Left lung (tissue), 10 donors: ENCODE results near the gene PDE3B. TPM values are rescaled to one million over a fixed set of nuclear protein-coding genes. Genes with fewer than 3 reads are reported as not detected.
"Not testable (repeated sequence)": the region's sequence is repeated elsewhere in the genome, so short reads cannot be mapped to it uniquely, and the experiment has no call there.

ENCODE experiments used
- ATAC-seq: fragments of 200-7000 bp; cut with Tn5 transposase; one replicate; pipeline ENCODE4 v1.9.1; 2020; ENCODE audit warnings: moderate library complexity
- DNase-seq, 4 donors: peaks; one replicate each; pipeline ENCODE4 v3.0.0-alpha.2; 2013 to 2020
- H3K27ac ChIP-seq, 2 donors: fragments of 200-600 bp; sonication (generic) in 1 of 2; one replicate each; pipeline versions ENCODE4 v1.5.0 to v1.8.0; 2020 to 2021
- H3K27me3 ChIP-seq, 2 donors: fragments of 200-600 bp; sonication (generic) in 1 of 2; one replicate each; pipeline versions ENCODE4 v1.5.0 to v1.8.0; 2020 to 2021
- H3K36me3 ChIP-seq, 2 donors: fragments of 200-600 bp; sonication (generic) in 1 of 2; one replicate each; pipeline versions ENCODE4 v1.5.0 to v1.8.0; 2020 to 2021
- H3K4me1 ChIP-seq, 2 donors: fragments of 200-600 bp; one replicate each; pipeline ENCODE4 v1.8.0; 2021
- H3K4me3 ChIP-seq, 2 donors: fragments of 200-600 bp; sonication (generic) in 1 of 2; one replicate each; pipeline versions ENCODE4 v1.5.0 to v1.8.0; 2020 to 2021; ENCODE audit warnings: mild to moderate bottlenecking in 1 of 2
- H3K9me3 ChIP-seq, 2 donors: fragments of 200-600 bp; sonication (generic) in 1 of 2; one replicate each; pipeline versions ENCODE4 v1.5.0 to v1.8.0; 2020 to 2021
- intact Hi-C, 2 donors: fragments of 100-400 bp; cut with DNase I; formaldehyde crosslinking; loops; one replicate each; pipeline versions ENCODE4 v1.11.2 to v1.14.2; 2022
- polyA plus RNA-seq, 6 donors: library from polyadenylated mRNA; unstranded; fragments of 120-200 nt; gene quantifications; one replicate each; pipeline ENCODE4 v1.2.1, GENCODE V29; 2013; ENCODE audit not compliant: insufficient read length in 6 of 6
- total RNA-seq, 2 donors: library from RNA; stranded (reverse); fragmentation: NEBNext Ultra II Directional; extraction: Animal tissue kit (Norgen Biotek cat#: 25700); gene quantifications; one replicate each; pipeline ENCODE4 v1.2.1, GENCODE V29; 2021
- TF ChIP-seq, protein P1 (sequence below), 2 donors: fragments of 200-600 bp; sonication (generic) in 1 of 2; IDR thresholded peaks; one replicate each; pipeline versions ENCODE4 v1.5.0 to v1.8.0; 2021; ENCODE audit warnings: antibody characterized with exemption in 2 of 2
- donor health status: DM: no; HTN: yes; CAD: no.
- donor health status: DM: no; HTN: no; CAD: no.

Gene PDE3B
- total and polyA plus RNA-seq, 8 donors: 17.0 to 36.2 (median 30.9) TPM

- ATAC-seq: no peak
- Histone ChIP-seq H3K9me3 (no peaks in the 10 kb centered on the region), H3K4me1 (no peaks in the 10 kb centered on the region), H3K27me3 (no peaks in the 10 kb centered on the region), H3K27ac (no peak overlapping the region), H3K36me3 (no peaks in the 10 kb centered on the region), H3K4me3 (no peak overlapping the region)
- DNase-seq: no peak
- TF ChIP-seq, protein P1, sequence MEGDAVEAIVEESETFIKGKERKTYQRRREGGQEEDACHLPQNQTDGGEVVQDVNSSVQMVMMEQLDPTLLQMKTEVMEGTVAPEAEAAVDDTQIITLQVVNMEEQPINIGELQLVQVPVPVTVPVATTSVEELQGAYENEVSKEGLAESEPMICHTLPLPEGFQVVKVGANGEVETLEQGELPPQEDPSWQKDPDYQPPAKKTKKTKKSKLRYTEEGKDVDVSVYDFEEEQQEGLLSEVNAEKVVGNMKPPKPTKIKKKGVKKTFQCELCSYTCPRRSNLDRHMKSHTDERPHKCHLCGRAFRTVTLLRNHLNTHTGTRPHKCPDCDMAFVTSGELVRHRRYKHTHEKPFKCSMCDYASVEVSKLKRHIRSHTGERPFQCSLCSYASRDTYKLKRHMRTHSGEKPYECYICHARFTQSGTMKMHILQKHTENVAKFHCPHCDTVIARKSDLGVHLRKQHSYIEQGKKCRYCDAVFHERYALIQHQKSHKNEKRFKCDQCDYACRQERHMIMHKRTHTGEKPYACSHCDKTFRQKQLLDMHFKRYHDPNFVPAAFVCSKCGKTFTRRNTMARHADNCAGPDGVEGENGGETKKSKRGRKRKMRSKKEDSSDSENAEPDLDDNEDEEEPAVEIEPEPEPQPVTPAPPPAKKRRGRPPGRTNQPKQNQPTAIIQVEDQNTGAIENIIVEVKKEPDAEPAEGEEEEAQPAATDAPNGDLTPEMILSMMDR (IDR thresholded peaks at IDR 0.05): no peak
- intact Hi-C loops: no loop called here
These were observed 43.9 kb downstream of the PDE3B start for GRCh38 chr11:14687456-14687855.

DNA sequence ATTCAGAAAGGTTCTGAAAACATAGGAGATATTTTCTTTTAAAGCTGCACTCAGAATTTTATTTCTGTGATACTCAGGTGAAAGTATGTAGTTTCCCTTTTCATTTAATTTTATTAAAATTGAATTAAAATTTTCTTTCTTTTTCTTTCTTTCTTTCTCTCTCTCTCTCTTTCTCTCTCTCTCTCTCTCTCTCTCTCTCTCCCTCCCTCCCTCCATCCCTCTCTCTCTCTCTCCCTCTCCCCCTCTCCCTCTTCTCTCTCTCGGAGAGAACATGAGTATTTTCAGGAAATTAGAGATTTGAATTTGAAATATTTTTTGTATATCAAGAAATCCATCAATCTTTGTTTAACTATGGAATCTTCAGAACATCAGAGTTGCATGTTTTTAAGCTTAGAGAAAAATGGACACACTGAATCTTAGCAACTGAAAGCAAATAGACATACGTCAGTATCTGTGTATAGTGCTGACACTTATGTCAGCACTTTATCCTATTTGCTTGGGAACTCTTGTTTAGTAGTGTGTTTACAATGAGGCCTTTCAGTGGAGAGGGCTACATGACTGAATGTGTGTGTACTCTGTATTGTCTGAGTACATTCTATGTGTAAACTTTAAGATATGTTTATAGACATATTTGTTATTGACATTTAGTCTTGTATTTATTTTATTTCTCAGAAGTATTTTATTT, 44.5 kb downstream of the PDE3B start:
- peak; percentile 56 for ATAC-seq
- no peak overlapping the region for H3K27ac ChIP-seq
- intact Hi-C loops: no loop called here
- H3K4me1 ChIP-seq: no peaks in the 10 kb centered on the region
- no peaks in the 10 kb centered on the region for H3K27me3 ChIP-seq
- DNase-seq: peak in 1 of 4 donors; percentile 44
- no peak overlapping the region for H3K4me3 ChIP-seq
- H3K36me3 ChIP-seq: no peaks in the 10 kb centered on the region
- TF ChIP-seq, protein P1 (IDR thresholded peaks at IDR 0.05): no peak
- no peaks in the 10 kb centered on the region for H3K9me3 ChIP-seq

DNA sequence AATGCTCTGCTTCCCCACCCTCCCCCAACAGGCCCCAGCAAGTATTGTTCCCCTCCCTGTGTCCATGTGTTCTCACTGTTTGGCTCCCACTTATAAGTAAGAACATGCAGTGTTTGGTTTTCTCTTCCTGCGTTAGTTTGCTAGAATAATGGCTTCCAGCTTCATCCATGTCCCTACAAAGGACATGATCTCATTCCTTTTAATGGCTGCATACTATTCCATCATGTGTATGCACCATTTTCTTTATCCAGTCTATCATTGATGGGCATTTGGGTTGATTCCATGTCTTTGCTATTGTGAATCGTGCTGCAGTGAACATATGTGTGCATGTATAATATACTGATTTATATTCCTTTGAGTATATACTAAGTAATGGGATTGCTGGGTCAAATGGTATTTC, 52.1 kb downstream of the PDE3B start:
- ATAC-seq, DNase-seq, H3K36me3 ChIP-seq, H3K27me3 ChIP-seq, H3K4me3 ChIP-seq, H3K4me1 ChIP-seq, H3K27ac ChIP-seq, H3K9me3 ChIP-seq, intact Hi-C loops: not testable (repeated sequence)

- no peak overlapping the region for H3K4me3 ChIP-seq
- intact Hi-C loops: no loop called here
- TF ChIP-seq, protein P1 (IDR thresholded peaks at IDR 0.05): no peak
- no peaks in the 10 kb centered on the region for H3K27me3 ChIP-seq
- no peak overlapping the region for H3K27ac ChIP-seq
- H3K9me3 ChIP-seq: peaks cover 0 to 14% of the 10 kb centered on the region in 2 donors
- no peak for DNase-seq
- peaks cover 6 to 9% of the 10 kb centered on the region in 2 donors for H3K4me1 ChIP-seq
- H3K36me3 ChIP-seq: no peaks in the 10 kb centered on the region
- no peak for ATAC-seq
These were observed 55.2 kb downstream of the PDE3B start for GRCh38 chr11:14698771-14699170.

DNA sequence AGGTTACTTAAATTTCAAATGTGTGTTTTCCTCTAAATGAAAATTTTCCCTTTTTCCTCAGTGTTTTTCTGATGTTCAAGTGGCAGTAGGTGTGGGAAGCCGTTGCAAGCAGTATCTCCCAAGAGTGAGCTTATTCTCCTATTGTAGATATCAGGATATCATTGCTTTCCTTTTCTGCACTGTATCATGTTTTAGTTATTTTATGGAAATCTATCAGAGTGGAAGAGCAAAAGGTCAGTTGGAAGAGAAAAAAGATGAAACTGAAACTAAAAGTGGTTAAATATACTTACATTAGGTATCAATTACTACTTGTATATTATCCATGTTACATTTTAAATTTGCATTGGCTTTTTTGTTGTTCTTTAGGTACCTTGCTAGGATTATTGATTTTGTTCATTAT, 57.0 kb downstream of the PDE3B start:
- intact Hi-C loops: no loop called here
- H3K4me3 ChIP-seq: no peak overlapping the region

More for the DNA sequence above, 57.0 kb downstream of the PDE3B start:
- no peaks in the 10 kb centered on the region for H3K27me3 ChIP-seq
- H3K27ac ChIP-seq: no peak overlapping the region
- H3K4me1 ChIP-seq: peaks cover 6 to 9% of the 10 kb centered on the region in 2 donors
- DNase-seq (no peak), ATAC-seq (no peak)
- H3K36me3 ChIP-seq: no peaks in the 10 kb centered on the region
- TF ChIP-seq, protein P1 (IDR thresholded peaks at IDR 0.05): no peak
- H3K9me3 ChIP-seq: peaks cover 0 to 21% of the 10 kb centered on the region in 2 donors
